GM13976 (cell line): ENCODE data around the gene SRP9.

Experiments
- DNase-seq: peaks from one replicate; pipeline ENCODE4 v3.0.0; 2012; ENCODE audit warnings: low spot score
- in situ Hi-C: fragments of 300-500 bp; cut with MboI; formaldehyde crosslinking; loops from one replicate; pipeline ENCODE4 v1.12.0; 2022; ENCODE audit warnings: low sequenced_read_pairs, mixed read lengths, inconsistent platforms; ENCODE audit not compliant: unreplicated experiment
- TF ChIP-seq, protein P1 (sequence below): IDR thresholded peaks from 2 replicates; pipeline ENCODE4 v1.5.1; 2012; ENCODE audit warnings: borderline replicate concordance, mild to moderate bottlenecking; ENCODE audit not compliant: insufficient read depth; ENCODE audit errors: extremely low read depth, missing control alignments, control extremely low read depth

Gene SRP9

DNA sequence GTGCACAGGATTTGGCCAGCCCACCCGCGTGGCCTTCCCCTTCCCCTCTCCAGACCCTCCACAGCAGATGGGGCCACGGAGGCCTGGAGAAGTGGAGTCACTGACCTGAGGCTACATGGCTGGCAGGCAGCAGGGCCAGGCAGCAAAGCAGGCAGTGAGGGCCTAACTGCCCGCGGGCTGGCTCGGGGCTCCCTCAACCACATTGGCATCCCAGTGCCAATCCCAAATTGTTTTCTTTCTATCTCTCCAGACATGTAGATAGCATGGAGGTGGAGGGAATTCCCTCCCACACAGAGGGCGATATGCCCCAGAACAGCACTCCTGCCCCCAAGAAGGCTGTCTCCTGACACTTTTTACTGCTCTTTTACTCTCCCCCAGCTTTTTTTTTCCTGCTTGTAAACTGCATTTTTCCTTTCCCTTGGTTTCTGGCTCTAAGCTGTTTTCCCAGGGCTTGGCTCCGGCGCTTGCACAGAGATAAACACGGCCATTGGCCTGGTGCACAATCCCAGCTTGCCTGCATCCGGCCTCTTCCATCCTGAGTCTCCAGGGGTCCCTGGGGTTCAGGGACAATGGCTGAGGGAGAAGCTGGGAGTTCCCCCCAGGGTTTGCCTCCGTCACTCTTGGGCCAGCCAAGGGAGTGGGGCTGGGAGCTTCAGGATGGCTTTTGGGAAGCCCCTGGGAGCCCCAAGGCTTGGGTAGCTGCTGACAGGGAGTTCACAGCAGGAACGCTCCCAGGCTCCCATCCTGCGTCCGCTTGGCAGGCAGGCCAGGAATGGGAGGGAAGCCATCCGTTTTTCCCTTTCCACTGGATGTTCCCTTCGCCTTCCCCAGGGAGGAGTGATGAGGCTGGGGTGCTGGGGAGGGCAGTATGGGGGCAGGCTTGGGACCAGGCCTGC, 39.3 kb downstream of the SRP9 start:
- TF ChIP-seq, protein P1, sequence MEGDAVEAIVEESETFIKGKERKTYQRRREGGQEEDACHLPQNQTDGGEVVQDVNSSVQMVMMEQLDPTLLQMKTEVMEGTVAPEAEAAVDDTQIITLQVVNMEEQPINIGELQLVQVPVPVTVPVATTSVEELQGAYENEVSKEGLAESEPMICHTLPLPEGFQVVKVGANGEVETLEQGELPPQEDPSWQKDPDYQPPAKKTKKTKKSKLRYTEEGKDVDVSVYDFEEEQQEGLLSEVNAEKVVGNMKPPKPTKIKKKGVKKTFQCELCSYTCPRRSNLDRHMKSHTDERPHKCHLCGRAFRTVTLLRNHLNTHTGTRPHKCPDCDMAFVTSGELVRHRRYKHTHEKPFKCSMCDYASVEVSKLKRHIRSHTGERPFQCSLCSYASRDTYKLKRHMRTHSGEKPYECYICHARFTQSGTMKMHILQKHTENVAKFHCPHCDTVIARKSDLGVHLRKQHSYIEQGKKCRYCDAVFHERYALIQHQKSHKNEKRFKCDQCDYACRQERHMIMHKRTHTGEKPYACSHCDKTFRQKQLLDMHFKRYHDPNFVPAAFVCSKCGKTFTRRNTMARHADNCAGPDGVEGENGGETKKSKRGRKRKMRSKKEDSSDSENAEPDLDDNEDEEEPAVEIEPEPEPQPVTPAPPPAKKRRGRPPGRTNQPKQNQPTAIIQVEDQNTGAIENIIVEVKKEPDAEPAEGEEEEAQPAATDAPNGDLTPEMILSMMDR, result no peak
- in situ Hi-C loops, result no loop called here
- no peak for DNase-seq

DNA sequence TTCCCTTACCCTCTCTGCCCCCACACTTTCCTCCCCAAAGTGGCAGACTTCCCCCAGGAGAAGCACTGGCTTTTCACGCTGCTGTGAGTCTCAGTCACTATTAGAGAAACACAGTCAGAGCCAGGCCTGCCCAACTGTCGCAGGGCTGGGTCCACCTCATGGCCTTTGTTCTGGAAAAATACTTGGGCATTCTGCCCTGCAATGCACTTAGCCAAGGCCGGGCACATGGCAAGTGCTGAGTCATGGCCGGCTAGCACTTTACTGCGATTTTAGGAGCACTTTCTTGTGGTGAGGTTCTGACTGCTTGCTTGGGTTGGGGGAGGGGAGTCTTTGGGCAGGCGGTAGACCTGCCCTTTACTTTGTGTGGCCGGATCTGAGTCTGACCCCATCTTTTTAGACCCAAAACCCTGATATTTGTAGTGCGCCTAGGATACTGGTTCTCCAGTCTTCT, 40.0 kb downstream of the SRP9 start:
- no peak for DNase-seq
- in situ Hi-C loops, result no loop called here
- TF ChIP-seq, protein P1, result no peak

DNA sequence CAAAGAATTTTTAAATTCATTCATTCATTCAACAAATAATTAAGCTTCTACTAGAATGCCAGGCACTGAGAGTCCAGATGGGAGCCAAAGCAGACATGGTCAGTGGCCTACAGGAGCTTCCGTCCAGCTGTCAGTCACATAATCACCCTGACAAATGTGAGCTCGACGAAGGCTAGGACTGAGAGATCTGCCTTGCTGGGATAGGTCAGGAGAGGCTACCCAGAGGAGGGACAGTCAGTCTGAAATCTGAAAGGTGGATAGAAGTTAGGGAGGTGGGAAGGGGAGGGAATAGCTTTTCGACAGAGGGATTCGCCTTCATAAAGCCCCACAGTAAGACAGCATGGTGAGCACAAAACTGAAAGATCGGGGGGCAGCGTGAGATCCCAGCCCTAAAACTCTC, 40.6 kb downstream of the SRP9 start:
- no peak for DNase-seq
- TF ChIP-seq, protein P1, result no peak
- in situ Hi-C loops, result no loop called here

DNA sequence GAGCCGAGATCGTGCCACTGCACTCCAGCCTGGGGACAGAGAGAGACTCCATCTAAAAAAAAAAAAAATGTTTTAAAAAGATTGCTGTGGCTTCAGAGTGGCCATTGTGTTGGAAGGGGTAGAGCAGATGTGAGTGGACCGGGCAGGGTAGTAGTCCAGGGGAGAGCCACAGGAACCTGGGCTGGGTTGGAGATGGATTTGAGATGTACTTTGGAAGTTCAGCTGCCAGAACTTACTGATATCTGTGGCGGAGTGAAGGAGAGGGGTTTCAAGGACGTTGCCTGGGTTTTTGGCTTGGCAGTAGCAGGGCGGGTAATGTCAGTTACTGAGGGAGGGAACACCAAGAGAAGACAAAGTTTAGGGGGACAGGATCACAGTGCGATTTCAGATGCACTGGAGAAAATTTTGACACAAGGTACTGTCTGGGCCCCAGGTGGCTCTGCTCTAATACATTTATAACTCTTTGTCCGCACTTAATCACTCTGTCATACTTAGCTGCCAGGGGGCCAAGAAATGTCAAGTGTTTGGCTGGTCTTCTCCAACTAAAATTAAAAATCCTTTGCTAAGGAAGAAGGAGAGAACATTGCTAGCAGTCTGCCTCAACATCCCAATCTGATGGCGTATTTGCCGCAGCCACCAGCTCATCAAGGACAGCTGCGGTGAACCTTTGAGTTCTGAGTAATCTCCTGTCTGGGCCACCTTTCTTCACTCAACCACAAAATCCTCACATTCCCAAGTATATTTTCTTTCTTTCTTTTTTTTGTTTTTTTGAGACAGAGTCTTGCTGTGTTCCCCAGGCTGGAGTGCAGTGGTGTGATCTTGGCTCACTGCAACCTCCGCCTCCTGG, 41.9 kb downstream of the SRP9 start:
- DNase-seq, result no peak
- TF ChIP-seq, protein P1, result no peak
- in situ Hi-C loops, result no loop called here

DNA sequence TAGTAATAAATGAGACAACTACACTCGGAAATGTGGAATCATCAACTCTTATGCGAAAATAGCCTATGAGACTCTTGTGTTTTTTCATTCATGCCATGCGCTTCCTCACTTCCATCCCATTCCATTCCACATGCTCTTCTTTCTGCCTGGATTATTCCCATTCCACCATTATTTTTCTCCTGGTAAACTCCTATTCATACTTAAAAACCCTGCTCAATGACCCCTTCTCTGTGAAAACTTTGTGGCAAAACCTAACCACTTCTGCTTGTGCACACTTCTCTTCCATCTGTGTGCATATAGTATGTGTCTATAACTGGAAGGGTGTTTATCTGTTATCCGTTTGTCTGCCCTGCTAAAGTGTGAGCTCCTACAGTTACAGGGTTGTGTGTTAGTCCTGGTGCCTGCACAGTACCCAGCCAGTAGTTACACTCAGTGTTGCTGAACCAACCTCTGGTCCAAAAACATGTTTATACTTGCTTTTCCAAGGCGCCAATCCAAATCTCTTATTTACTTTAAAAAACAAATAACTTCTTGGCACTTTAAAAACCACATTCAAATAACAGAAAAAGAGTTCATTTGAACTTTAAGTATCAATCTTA, 43.0 kb downstream of the SRP9 start:
- TF ChIP-seq, protein P1, result no peak
- in situ Hi-C loops, result no loop called here
- no peak for DNase-seq
